OCI-LY3 (cell line): ENCODE measurements around the gene ACTN3.

Experiments
- H2AFZ ChIP-seq: fragments of 200-600, 300-600 bp; shearing (Covaris generic); 2 replicates; pipeline ENCODE4 v1.6.0; 2014; ENCODE audit warnings: antibody characterized with exemption, low read depth, low read length
- H3K27ac ChIP-seq: fragments of 200-600, 300-600 bp; sonication (generic); 2 replicates; pipeline ENCODE4 v1.5.1; 2014; ENCODE audit warnings: mild to moderate bottlenecking, low read length, moderate library complexity, mixed read lengths
- H3K27me3 ChIP-seq: fragments of 200-600, 300-600 bp; sonication (generic); 2 replicates; pipeline ENCODE4 v1.6.1; 2014; ENCODE audit warnings: low read depth, low read length, mixed read lengths
- H3K36me3 ChIP-seq: fragments of 200-600, 300-600 bp; sonication (generic); replicated peaks from 2 replicates; pipeline ENCODE3; 2014; ENCODE audit warnings: low read depth, low read length, mixed read lengths
- H3K4me1 ChIP-seq: fragments of 300-600, 200-600 bp; sonication (generic); 2 replicates; pipeline ENCODE4 v1.6.1; 2014; ENCODE audit warnings: low read length, mixed read lengths
- H3K4me2 ChIP-seq: fragments of 200-600, 300-600 bp; sonication (generic); 2 replicates; pipeline ENCODE4 v1.6.1; 2014; ENCODE audit warnings: low read length, mixed read lengths
- H3K4me3 ChIP-seq: fragments of 300-600, 200-600 bp; sonication (generic); 2 replicates; pipeline ENCODE4 v1.5.1; 2014; ENCODE audit warnings: antibody characterized with exemption, mild to moderate bottlenecking, low read length, moderate library complexity
- H3K79me2 ChIP-seq: fragments of 300-600, 200-600 bp; shearing (Covaris generic); 2 replicates; pipeline ENCODE4 v1.6.1; 2014; ENCODE audit warnings: mild to moderate bottlenecking, low read length, mixed read lengths
- H3K9ac ChIP-seq: fragments of 300-600, 200-600 bp; shearing (Covaris generic); 2 replicates; pipeline ENCODE4 v1.6.0; 2014; ENCODE audit warnings: mild to moderate bottlenecking, low read length, moderate library complexity
- H3K9me3 ChIP-seq: fragments of 200-600, 300-600 bp; shearing (Covaris generic); 2 replicates; pipeline ENCODE4 v1.6.1; 2014; ENCODE audit warnings: low read length, mixed read lengths; ENCODE audit not compliant: insufficient read depth
- H4K20me1 ChIP-seq: fragments of 200-600, 300-600 bp; sonication (generic); 2 replicates; pipeline ENCODE4 v1.6.1; 2016; ENCODE audit warnings: low read length, mixed read lengths; ENCODE audit not compliant: insufficient read depth
- EZH2phosphoT487 ChIP-seq: fragments of 200-600 bp; shearing (Covaris generic); IDR thresholded peaks from 2 replicates; pipeline ENCODE4 v1.6.1; 2018; ENCODE audit warnings: antibody characterized with exemption, mixed run types, low read depth
- TF ChIP-seq, protein P1 (sequence below): fragments of 200-600, 300-600 bp; sonication (generic); IDR thresholded peaks from 2 replicates; pipeline ENCODE4 v1.5.1; 2014; ENCODE audit warnings: antibody characterized with exemption, low read length, low read depth

Gene ACTN3

DNA sequence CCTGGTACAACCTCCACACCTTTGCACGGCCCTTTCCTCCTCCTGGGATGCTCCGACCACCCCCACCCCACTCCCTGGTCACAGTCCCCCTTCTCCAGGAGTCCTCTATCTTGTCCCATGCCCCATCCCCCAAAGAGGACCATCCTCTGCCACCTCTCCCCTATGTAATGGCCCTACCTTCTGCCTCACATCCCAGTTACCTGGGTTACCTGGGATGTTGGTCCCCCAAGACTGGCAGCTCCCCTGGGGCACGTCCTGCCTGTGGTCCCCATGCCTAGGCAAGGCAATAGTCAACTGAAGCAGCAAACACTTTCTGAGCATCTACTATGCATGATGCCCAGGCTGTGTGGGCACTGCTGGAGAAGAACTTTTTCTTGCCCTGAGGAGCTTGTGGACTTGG is 8.7 kb downstream of the ACTN3 start:
- no peaks in the 10 kb centered on the region for H3K79me2 ChIP-seq
- H2AFZ ChIP-seq, result no peak overlapping the region
- no peak overlapping the region for H3K9ac ChIP-seq
- no peaks in the 10 kb centered on the region for H4K20me1 ChIP-seq
- no peak for TF ChIP-seq EZH2phosphoT487
- TF ChIP-seq, protein P1, sequence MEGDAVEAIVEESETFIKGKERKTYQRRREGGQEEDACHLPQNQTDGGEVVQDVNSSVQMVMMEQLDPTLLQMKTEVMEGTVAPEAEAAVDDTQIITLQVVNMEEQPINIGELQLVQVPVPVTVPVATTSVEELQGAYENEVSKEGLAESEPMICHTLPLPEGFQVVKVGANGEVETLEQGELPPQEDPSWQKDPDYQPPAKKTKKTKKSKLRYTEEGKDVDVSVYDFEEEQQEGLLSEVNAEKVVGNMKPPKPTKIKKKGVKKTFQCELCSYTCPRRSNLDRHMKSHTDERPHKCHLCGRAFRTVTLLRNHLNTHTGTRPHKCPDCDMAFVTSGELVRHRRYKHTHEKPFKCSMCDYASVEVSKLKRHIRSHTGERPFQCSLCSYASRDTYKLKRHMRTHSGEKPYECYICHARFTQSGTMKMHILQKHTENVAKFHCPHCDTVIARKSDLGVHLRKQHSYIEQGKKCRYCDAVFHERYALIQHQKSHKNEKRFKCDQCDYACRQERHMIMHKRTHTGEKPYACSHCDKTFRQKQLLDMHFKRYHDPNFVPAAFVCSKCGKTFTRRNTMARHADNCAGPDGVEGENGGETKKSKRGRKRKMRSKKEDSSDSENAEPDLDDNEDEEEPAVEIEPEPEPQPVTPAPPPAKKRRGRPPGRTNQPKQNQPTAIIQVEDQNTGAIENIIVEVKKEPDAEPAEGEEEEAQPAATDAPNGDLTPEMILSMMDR, result no peak
- H3K4me3 ChIP-seq, result no peak overlapping the region
- no peaks in the 10 kb centered on the region for H3K4me1 ChIP-seq
- no peak overlapping the region for H3K27ac ChIP-seq
- no peaks in the 10 kb centered on the region for H3K36me3 ChIP-seq
- no peaks in the 10 kb centered on the region for H3K9me3 ChIP-seq
- H3K4me2 ChIP-seq, result no peak overlapping the region
- no peaks in the 10 kb centered on the region for H3K27me3 ChIP-seq

DNA sequence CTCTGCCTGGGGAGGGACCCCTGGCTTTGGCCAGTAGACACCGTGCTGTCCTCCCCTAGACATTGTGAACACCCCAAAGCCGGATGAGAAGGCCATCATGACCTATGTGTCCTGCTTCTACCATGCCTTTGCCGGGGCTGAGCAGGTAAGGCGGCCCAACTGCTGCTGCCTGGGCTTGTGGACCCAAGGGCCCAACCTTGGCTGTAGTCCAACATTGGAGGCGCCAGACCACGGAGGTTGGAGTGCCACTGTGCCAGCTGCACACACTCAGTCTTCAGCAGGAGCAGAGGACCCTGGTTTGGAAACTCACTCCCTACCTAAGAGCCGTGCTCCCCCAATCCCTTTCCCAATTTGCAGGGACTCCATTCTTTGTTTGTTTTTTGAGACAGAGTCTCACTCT is 9.4 kb downstream of the ACTN3 start:
- Histone ChIP-seq H3K4me3 (no peak overlapping the region), H3K9ac (no peak overlapping the region), H3K4me2 (no peak overlapping the region), H3K27me3 (no peaks in the 10 kb centered on the region), H3K27ac (no peak overlapping the region), H3K36me3 (no peaks in the 10 kb centered on the region), H4K20me1 (no peaks in the 10 kb centered on the region), H3K79me2 (no peaks in the 10 kb centered on the region), H3K4me1 (no peaks in the 10 kb centered on the region), H2AFZ (no peak overlapping the region), H3K9me3 (no peaks in the 10 kb centered on the region)
- TF ChIP-seq, protein P1, result no peak
- TF ChIP-seq EZH2phosphoT487, result no peak

DNA sequence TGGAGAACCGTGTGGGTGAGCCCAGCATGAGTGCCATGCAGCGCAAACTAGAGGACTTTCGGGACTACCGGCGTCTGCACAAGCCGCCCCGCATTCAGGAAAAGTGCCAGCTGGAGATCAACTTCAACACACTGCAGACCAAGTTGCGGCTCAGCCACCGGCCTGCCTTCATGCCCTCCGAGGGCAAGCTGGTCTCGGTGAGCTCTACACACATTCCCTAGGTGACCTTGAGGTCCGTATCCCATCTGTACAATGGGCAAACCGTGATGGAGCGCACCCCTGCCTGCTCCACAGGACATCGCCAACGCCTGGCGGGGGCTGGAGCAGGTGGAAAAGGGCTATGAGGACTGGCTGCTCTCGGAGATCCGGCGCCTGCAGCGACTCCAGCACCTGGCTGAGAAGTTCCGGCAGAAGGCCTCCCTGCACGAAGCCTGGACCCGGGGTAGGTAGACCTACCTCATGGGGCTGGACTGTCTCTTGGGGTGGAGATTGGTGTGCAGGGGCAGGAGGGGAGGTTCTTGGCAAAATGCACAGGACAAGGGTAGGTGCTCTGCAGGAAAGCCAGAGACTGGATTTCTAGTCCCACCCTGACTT is 11.1 kb downstream of the ACTN3 start:
- H3K27ac ChIP-seq, result no peak overlapping the region
- no peaks in the 10 kb centered on the region for H3K9me3 ChIP-seq
- H3K27me3 ChIP-seq, result no peaks in the 10 kb centered on the region
- no peak overlapping the region for H3K4me2 ChIP-seq
- H2AFZ ChIP-seq, result no peak overlapping the region
- no peak for TF ChIP-seq EZH2phosphoT487
- TF ChIP-seq, protein P1, result no peak
- H3K36me3 ChIP-seq, result no peaks in the 10 kb centered on the region
- H3K9ac ChIP-seq, result no peak overlapping the region
- no peaks in the 10 kb centered on the region for H4K20me1 ChIP-seq
- H3K79me2 ChIP-seq, result no peaks in the 10 kb centered on the region
- H3K4me1 ChIP-seq, result no peaks in the 10 kb centered on the region
- H3K4me3 ChIP-seq, result no peak overlapping the region

DNA sequence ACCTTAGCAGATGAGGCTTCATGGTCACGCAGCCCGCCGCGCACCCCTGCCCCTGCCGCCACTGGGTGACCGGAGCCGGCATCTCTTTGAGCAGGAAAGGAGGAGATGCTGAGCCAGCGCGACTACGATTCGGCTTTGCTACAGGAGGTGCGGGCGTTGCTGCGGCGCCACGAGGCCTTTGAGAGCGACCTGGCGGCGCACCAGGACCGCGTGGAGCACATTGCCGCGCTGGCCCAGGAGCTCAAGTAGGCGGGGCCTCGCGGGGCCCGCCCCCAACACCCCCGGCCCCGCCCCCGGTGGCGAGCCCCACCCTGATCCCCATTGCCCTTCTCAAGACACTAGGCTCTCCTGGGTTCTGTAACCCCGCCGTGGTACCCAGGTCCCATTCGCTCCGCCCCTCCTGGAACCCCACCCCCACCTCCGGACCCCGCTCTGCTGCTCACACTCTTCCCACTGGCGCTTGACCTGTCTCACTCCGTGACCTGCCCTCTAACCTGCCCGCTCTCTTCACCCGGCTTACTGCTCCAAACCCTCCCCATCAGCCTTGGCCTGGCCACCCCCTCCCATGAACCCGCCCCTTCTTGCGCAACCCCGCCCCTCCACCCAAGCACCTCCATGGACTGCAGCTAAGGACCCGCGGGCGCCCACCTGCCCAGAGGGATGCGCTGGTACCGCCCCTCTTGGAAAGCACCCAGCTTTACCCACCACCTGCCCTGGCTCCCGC is 12.6 kb downstream of the ACTN3 start:
- Histone ChIP-seq H3K4me2 (no peak overlapping the region), H2AFZ (no peak overlapping the region), H3K9me3 (no peaks in the 10 kb centered on the region), H3K9ac (no peak overlapping the region), H3K79me2 (no peaks in the 10 kb centered on the region), H3K4me1 (no peaks in the 10 kb centered on the region), H3K27ac (no peak overlapping the region), H3K27me3 (no peaks in the 10 kb centered on the region), H3K36me3 (no peaks in the 10 kb centered on the region), H4K20me1 (no peaks in the 10 kb centered on the region), H3K4me3 (no peak overlapping the region)
- no peak for TF ChIP-seq EZH2phosphoT487
- TF ChIP-seq, protein P1, result no peak
